ENCODE measurements around the gene TIMM13.

DNA sequence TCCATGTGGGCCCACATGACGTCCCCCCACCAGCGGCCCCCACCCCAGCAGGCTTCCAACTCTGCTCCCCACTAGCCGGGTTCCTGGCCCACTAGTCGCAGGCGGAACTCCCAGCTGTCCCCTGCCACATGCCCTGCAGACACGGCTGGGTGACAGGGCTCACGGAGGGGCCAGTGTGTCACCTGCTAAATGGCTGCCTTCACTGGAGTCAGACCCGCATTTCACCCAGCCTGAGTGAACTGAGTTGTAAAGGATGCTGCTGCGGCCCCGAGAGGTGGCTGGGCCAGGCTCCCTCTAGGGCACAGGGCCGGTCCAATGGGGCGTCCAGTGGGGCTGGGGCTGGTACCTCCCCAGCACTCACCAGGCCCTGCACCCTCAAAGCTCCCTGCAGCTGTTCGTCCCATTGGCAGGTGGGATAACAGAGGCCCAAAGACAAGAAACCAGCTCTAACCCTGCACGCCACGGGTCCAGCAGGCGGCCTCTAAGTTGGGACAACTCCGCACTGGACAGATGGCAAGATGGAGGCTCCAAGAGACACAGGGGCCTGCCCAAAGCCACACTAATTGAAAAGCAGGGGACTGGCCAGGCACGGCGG, 26.1 kb upstream of the TIMM13 start:
- TF ChIP-seq CTCF (IDR thresholded peaks at IDR 0.05): no peak
- TF ChIP-seq POLR2A (IDR thresholded peaks at IDR 0.05): no peak
- no peak for TF ChIP-seq POLR2AphosphoS5 (IDR thresholded peaks at IDR 0.05)

Data from breast epithelium (tissue), 3 donors.